Prostate gland (tissue), 2 donors: ENCODE measurements around the gene FAM120B.

Source experiments
- POLR2A ChIP-seq: fragments of 450-650 bp; IDR thresholded peaks from one replicate; pipeline ENCODE4 v1.6.1; 2016; ENCODE audit warnings: antibody characterized with exemption, mild to moderate bottlenecking
- TF ChIP-seq, protein P1 (sequence below), 4 experiments: fragments of 200-600 bp in 2 of 4; fragments of 450-650 bp in 2 of 4; sonication (generic) in 2 of 4; IDR thresholded peaks; 1 replicate in 3 of 4; 2 replicates in 1 of 4; pipeline ENCODE4 v1.5.1; 2016 to 2019; ENCODE audit warnings: antibody characterized with exemption in 4 of 4, mild to moderate bottlenecking in 2 of 4, moderate library complexity in 2 of 4

- TF ChIP-seq, protein P1, sequence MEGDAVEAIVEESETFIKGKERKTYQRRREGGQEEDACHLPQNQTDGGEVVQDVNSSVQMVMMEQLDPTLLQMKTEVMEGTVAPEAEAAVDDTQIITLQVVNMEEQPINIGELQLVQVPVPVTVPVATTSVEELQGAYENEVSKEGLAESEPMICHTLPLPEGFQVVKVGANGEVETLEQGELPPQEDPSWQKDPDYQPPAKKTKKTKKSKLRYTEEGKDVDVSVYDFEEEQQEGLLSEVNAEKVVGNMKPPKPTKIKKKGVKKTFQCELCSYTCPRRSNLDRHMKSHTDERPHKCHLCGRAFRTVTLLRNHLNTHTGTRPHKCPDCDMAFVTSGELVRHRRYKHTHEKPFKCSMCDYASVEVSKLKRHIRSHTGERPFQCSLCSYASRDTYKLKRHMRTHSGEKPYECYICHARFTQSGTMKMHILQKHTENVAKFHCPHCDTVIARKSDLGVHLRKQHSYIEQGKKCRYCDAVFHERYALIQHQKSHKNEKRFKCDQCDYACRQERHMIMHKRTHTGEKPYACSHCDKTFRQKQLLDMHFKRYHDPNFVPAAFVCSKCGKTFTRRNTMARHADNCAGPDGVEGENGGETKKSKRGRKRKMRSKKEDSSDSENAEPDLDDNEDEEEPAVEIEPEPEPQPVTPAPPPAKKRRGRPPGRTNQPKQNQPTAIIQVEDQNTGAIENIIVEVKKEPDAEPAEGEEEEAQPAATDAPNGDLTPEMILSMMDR (IDR thresholded peaks at IDR 0.05), result no peak
- no peak for TF ChIP-seq POLR2A
Measured at GRCh38 chr6:170279977-170280688, 26.4 kb upstream of the FAM120B start.
